Progenitor cell of endocrine pancreas (in vitro differentiated cells): ENCODE results near the gene LSM7. TPM values are rescaled to one million over a fixed set of nuclear protein-coding genes. Genes with fewer than 3 reads are reported as not detected.
A peak's percentile ranks its signal among the peaks of the same experiment; 100 is the strongest.

Experiments used
- DNase-seq: peaks from one replicate; pipeline ENCODE4 v3.0.0; 2021; ENCODE audit warnings: low spot score; ENCODE audit not compliant: unreplicated experiment
- H3K27ac Mint-ChIP-seq: 2 replicates; pipeline ENCODE4 v1.8.0; 2021; ENCODE audit warnings: mild to moderate bottlenecking, moderate library complexity, mixed read lengths
- H3K27me3 Mint-ChIP-seq: 2 replicates; pipeline ENCODE4 v1.8.0; 2021; ENCODE audit warnings: mixed read lengths
- H3K36me3 Mint-ChIP-seq: 2 replicates; pipeline ENCODE4 v1.8.0; 2022; ENCODE audit warnings: mixed read lengths; ENCODE audit not compliant: insufficient read depth
- H3K4me1 Mint-ChIP-seq: 2 replicates; pipeline ENCODE4 v1.8.0; 2021; ENCODE audit warnings: low read depth, mixed read lengths
- H3K4me3 Mint-ChIP-seq: 2 replicates; pipeline ENCODE4 v1.8.0; 2021; ENCODE audit warnings: low read depth, mild to moderate bottlenecking, moderate library complexity, mixed read lengths
- H3K9me3 Mint-ChIP-seq: 2 replicates; pipeline ENCODE4 v1.8.0; 2021; ENCODE audit warnings: low read depth, mixed read lengths
- total RNA-seq: library from RNA; stranded (reverse); gene quantifications from 2 replicates; pipeline ENCODE4 v1.2.1, GENCODE V29; 2021
- TF ChIP-seq, protein P1 (sequence below): fragments of 200-600 bp; sonication (generic); IDR thresholded peaks from one replicate; pipeline ENCODE4 v1.5.0; 2021; ENCODE audit warnings: antibody characterized with exemption, mild to moderate bottlenecking; ENCODE audit not compliant: unreplicated experiment

Gene LSM7
- total RNA-seq, 1 donor from 2014 or later = 126 TPM

DNA sequence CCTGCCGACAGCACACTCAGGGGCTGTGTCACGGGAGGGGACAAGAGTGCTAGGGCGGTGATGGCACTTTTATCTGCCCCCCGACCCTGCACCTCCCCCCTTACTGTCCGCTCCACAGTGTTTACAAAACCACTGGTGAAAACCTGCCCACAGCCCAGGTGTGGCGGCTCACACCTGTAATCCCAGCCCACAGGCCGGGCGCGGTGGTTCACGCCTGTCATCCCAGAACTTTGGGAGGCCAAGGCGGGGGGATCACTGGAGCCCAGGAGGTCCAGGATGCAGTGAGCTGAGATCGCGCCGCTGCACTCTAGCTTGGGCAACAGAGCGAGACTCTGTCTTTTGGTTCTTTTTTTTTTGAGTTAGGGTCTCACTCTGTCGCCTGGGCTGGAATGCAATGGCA lies 32.2 kb downstream of the LSM7 start:
- Mint-ChIP-seq H3K27me3 (peaks cover 38% of the 10 kb centered on the region), H3K4me3 (no peak overlapping the region), H3K36me3 (no peaks in the 10 kb centered on the region), H3K4me1 (no peaks in the 10 kb centered on the region), H3K9me3 (no peaks in the 10 kb centered on the region), H3K27ac (no peak overlapping the region)
- TF ChIP-seq, protein P1, sequence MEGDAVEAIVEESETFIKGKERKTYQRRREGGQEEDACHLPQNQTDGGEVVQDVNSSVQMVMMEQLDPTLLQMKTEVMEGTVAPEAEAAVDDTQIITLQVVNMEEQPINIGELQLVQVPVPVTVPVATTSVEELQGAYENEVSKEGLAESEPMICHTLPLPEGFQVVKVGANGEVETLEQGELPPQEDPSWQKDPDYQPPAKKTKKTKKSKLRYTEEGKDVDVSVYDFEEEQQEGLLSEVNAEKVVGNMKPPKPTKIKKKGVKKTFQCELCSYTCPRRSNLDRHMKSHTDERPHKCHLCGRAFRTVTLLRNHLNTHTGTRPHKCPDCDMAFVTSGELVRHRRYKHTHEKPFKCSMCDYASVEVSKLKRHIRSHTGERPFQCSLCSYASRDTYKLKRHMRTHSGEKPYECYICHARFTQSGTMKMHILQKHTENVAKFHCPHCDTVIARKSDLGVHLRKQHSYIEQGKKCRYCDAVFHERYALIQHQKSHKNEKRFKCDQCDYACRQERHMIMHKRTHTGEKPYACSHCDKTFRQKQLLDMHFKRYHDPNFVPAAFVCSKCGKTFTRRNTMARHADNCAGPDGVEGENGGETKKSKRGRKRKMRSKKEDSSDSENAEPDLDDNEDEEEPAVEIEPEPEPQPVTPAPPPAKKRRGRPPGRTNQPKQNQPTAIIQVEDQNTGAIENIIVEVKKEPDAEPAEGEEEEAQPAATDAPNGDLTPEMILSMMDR = no peak
- DNase-seq = no peak

DNA sequence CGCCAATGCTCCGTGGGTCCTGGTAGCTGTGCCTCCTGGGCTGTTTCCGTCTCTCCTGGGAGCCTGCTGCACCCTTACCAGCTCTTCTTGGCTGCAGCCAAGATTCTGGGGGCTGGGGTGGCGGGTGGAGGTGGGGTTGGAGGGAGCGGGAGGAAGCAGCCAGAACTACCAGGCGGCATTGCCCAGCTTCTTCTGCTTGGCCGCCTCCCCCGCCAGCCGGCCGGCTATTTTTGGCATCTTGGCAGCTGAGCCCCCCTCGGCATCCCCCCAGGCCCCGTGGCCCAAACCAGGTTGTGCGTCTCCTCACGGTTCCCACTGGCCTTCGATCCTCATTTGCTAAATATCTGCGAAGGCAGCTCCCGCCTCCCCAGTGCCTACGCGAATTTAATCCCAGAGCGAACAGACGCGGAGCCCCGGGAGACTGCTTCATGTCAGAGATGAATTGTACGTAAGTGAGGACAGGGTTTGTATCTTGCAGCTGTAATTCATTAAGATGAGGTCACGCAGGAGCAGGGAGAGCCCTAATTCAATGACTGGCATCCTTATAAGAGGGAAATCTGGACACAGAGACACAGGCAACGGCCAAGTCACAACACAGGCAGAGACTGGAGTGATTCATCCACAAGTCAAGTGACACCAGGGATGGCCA lies 33.6 kb downstream of the LSM7 start:
- TF ChIP-seq, protein P1 = no peak
- Mint-ChIP-seq H3K9me3 (no peaks in the 10 kb centered on the region), H3K36me3 (no peaks in the 10 kb centered on the region), H3K27me3 (peaks cover 41% of the 10 kb centered on the region), H3K27ac (no peak overlapping the region), H3K4me1 (peaks cover 1% of the 10 kb centered on the region), H3K4me3 (no peak overlapping the region)
- DNase-seq = no peak

DNA sequence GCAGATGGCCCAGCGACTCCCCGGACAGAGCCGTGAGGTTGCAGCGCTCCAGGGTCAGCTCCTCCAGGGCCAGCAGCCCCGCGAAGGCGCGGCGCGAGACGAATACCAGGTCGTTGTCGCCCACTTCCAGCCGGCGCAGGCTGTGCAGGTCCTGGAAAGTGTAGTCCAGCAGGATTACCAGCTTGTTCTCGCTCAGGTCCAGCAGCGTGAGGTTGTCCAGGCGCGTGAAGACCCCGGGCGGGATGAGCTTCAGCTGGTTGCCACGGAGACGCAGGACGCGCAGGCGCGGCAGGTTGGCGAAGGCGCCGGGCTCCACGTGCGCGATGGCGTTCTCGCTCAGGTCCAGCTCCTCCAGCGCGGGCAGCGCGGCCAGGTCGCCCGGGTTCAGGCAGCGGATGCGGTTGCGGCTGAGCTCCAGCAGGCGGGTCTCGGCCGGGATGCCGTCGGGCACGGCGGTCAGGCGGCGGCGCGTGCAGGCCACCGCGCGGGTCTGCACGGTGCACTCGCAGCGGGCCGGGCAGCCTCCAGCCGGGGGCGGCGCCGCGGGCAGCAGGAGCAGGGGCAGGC lies 37.1 kb downstream of the LSM7 start:
- peaks cover 3% of the 10 kb centered on the region for H3K4me1 Mint-ChIP-seq
- H3K36me3 Mint-ChIP-seq = no peaks in the 10 kb centered on the region
- no peak overlapping the region for H3K27ac Mint-ChIP-seq
- H3K9me3 Mint-ChIP-seq = no peaks in the 10 kb centered on the region
- TF ChIP-seq, protein P1 = peak; percentile 40
- peak; percentile 62 for DNase-seq
- H3K4me3 Mint-ChIP-seq = no peak overlapping the region
- H3K27me3 Mint-ChIP-seq = peaks cover 73% of the 10 kb centered on the region

DNA sequence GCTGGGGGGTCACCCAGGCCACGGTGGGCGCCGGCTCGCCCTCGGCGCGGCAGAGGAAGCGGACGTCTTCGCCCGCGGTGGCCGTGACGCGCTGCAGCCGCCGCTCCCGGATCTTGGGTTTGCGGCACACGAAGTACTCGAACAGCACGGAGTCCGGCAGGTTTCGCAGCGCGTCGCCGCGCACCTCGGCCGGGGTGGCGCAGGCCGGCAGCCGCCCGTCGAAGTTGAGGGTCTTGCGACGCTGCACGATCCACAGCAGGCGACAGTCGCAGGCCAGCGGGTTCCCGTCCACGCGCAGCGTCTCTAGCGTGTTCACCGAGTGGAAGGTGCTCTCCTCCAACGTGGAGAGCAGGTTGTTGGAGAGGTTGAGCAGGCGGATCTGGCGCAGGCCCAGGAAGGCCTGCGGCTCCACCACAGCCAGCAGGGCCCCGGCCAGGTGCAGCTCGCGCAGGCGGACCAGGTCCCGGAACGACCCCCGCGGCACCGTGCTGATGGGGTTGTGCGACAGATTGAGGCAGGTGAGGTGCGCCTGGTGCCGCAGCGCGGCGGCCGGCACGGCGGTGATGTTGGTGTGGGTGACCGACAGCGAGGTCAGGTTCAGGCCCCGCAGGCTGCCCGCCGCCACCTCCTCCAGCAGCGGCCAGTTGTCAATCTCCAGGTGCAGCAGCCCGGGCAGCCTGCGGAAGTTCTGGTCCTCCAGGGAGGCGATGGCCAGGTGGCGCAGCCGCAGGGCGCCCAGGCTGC lies 37.8 kb downstream of the LSM7 start:
- DNase-seq = no peak
- H3K27me3 Mint-ChIP-seq = peaks cover 73% of the 10 kb centered on the region
- peaks cover 3% of the 10 kb centered on the region for H3K4me1 Mint-ChIP-seq
- no peaks in the 10 kb centered on the region for H3K36me3 Mint-ChIP-seq
- no peaks in the 10 kb centered on the region for H3K9me3 Mint-ChIP-seq
- H3K27ac Mint-ChIP-seq = no peak overlapping the region
- no peak overlapping the region for H3K4me3 Mint-ChIP-seq
- TF ChIP-seq, protein P1 = no peak

DNA sequence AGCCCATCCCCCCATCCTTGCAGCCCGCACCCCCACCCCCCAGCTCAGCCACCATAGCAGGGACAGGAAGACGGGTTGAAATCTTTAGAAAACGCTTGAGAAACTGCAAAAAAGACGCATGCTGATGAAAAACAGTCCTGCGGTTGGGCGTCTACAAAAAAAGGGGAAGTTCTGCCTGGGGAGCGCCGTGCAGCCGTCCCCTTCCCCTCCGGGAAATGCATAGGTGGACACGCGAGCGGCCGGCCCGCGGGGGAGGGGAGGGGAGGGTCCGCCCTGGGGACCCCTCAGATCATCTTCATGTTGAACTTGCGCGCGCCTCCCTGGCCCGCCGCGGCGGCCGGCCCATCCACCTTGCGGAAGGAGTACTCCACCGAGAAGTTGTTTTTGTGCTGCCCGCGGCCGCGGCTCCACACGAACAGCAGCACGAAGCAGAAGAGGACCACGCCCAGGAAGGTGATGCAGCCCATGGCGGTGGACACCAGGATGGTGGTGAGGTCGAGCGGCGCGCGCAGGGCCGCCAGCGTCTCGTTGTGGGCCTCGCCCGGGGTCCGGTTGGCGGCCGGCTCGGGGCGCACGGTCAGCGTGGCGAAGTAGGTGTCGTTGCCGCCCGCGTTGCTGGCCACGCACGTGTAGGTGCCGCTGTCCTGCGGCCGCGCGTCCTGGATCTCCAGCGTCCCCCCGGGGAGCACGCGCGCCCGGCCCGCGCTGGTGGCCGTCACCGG lies 38.5 kb downstream of the LSM7 start:
- TF ChIP-seq, protein P1 = no peak
- peaks cover 70% of the 10 kb centered on the region for H3K27me3 Mint-ChIP-seq
- no peak overlapping the region for H3K4me3 Mint-ChIP-seq

More for the DNA sequence above, 38.5 kb downstream of the LSM7 start:
- no peak overlapping the region for H3K27ac Mint-ChIP-seq
- DNase-seq = no peak
- H3K4me1 Mint-ChIP-seq = peaks cover 3% of the 10 kb centered on the region
- no peaks in the 10 kb centered on the region for H3K36me3 Mint-ChIP-seq
- no peaks in the 10 kb centered on the region for H3K9me3 Mint-ChIP-seq
